ENCODE results near the gene SCNN1G. TPM values are rescaled to one million over a fixed set of nuclear protein-coding genes. Genes with fewer than 3 reads are reported as not detected.

SCNN1G gene
- total RNA-seq, 4 donors from 2014 or later = under 0.01 to 0.62 (median 0.40) TPM; not detected in 1

DNA sequence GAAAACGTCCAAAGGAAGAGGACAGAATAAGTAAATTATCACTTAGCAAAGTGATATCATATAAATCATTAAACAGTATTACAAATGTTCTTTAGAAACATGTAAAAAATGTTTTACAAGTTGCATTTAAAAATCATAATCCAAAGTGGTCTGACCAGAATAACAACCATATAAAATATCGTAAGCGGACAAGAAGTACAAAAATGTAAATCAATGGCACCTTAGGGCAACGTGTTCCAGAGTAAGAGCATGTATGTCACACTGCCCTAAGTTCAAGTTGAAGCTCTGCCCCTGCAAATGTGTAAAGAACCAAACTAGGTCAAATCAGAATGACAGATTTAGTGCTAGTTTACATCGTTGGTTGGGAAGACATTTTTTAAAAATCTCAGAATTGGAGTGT, 44.7 kb upstream of the SCNN1G start:
- Histone ChIP-seq H3K9me3 (peaks cover 0 to 9% of the 10 kb centered on the region in 2 donors), H3K4me1 (peaks cover 5 to 20% of the 10 kb centered on the region in 2 donors), H3K27me3 (no peaks in the 10 kb centered on the region), H3K36me3 (no peaks in the 10 kb centered on the region), H3K4me3 (no peak overlapping the region), H3K27ac (peak overlapping the region; percentile 57 to 96)
- DNase-seq = no peak
- TF ChIP-seq POLR2A (IDR thresholded peaks at IDR 0.05) = no peak
- TF ChIP-seq, protein P1, sequence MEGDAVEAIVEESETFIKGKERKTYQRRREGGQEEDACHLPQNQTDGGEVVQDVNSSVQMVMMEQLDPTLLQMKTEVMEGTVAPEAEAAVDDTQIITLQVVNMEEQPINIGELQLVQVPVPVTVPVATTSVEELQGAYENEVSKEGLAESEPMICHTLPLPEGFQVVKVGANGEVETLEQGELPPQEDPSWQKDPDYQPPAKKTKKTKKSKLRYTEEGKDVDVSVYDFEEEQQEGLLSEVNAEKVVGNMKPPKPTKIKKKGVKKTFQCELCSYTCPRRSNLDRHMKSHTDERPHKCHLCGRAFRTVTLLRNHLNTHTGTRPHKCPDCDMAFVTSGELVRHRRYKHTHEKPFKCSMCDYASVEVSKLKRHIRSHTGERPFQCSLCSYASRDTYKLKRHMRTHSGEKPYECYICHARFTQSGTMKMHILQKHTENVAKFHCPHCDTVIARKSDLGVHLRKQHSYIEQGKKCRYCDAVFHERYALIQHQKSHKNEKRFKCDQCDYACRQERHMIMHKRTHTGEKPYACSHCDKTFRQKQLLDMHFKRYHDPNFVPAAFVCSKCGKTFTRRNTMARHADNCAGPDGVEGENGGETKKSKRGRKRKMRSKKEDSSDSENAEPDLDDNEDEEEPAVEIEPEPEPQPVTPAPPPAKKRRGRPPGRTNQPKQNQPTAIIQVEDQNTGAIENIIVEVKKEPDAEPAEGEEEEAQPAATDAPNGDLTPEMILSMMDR (IDR thresholded peaks at IDR 0.05) = no peak
- intact Hi-C loops (cut with DNase I; ENCODE audit: low total_unique reads) = no loop called here

GRCh38 chr16:23140107-23140506, 42.4 kb upstream of the SCNN1G start:
- H3K27ac ChIP-seq = peak overlapping the region; percentile 82 to 96

GRCh38 chr16:23141033-23141432, 41.5 kb upstream of the SCNN1G start:
- Histone ChIP-seq H3K4me1 (peaks cover 9 to 28% of the 10 kb centered on the region in 2 donors), H3K9me3 (peaks cover 0 to 9% of the 10 kb centered on the region in 2 donors), H3K36me3 (no peaks in the 10 kb centered on the region), H3K27me3 (no peaks in the 10 kb centered on the region), H3K4me3 (no peak overlapping the region), H3K27ac (peak overlapping the region; percentile 82 to 96)
- TF ChIP-seq, protein P1 (IDR thresholded peaks at IDR 0.05) = no peak
- TF ChIP-seq POLR2A (IDR thresholded peaks at IDR 0.05) = no peak
- intact Hi-C loops (cut with DNase I; ENCODE audit: low total_unique reads) = no loop called here
- no peak for DNase-seq

More at GRCh38 chr16:23140107-23140506, 42.4 kb upstream of the SCNN1G start:
- Histone ChIP-seq H3K36me3 (no peaks in the 10 kb centered on the region), H3K4me3 (no peak overlapping the region), H3K27me3 (no peaks in the 10 kb centered on the region), H3K9me3 (peaks cover 0 to 9% of the 10 kb centered on the region in 2 donors), H3K4me1 (peaks cover 5 to 24% of the 10 kb centered on the region in 2 donors)
- intact Hi-C loops (cut with DNase I; ENCODE audit: low total_unique reads) = no loop called here
- no peak for TF ChIP-seq POLR2A (IDR thresholded peaks at IDR 0.05)
- TF ChIP-seq, protein P1 (IDR thresholded peaks at IDR 0.05) = no peak
- DNase-seq = no peak

DNA sequence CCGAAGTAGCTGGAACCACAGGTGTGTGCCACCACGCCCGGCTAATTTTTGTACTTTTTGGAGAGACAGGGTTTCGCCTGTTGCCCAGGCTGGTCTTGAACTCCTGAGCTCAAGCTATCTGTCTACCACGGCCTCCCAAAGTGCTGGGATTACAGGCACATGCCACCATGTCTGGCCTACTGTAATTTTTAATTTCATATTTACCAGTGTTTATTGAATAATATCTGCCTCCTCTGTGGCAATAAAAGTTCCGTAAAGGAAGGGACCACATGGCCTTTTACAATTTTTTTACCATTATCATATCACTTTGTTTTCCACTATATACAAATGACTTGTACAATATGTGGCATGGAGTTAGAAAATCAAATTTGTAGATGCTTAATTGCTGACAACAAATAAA, 41.0 kb upstream of the SCNN1G start:
- H3K27ac ChIP-seq = peak overlapping the region; percentile 82 to 96
- peaks cover 0 to 6% of the 10 kb centered on the region in 2 donors for H3K9me3 ChIP-seq
- intact Hi-C loops (cut with DNase I; ENCODE audit: low total_unique reads) = no loop called here
- H3K36me3 ChIP-seq = no peaks in the 10 kb centered on the region
- peaks cover 9 to 28% of the 10 kb centered on the region in 2 donors for H3K4me1 ChIP-seq
- TF ChIP-seq, protein P1 (IDR thresholded peaks at IDR 0.05) = no peak
- no peak for TF ChIP-seq POLR2A (IDR thresholded peaks at IDR 0.05)
- H3K27me3 ChIP-seq = no peaks in the 10 kb centered on the region
- no peak overlapping the region for H3K4me3 ChIP-seq
- DNase-seq = no peak

GRCh38 chr16:23141959-23142740, 40.4 kb upstream of the SCNN1G start:
- Histone ChIP-seq H3K27ac (peak overlapping the region; percentile 82 to 96), H3K36me3 (no peaks in the 10 kb centered on the region), H3K4me3 (no peak overlapping the region), H3K4me1 (peaks cover 9 to 28% of the 10 kb centered on the region in 2 donors), H3K27me3 (no peaks in the 10 kb centered on the region), H3K9me3 (no peaks in the 10 kb centered on the region)
- intact Hi-C loops (cut with DNase I; ENCODE audit: low total_unique reads) = no loop called here
- no peak for DNase-seq
- TF ChIP-seq, protein P1 (IDR thresholded peaks at IDR 0.05) = no peak
- no peak for TF ChIP-seq POLR2A (IDR thresholded peaks at IDR 0.05)
